ENCODE data around the gene THOC5. TPM values are rescaled to one million over a fixed set of nuclear protein-coding genes. Genes with fewer than 3 reads are reported as not detected.
"Not testable (repeated sequence)": the region's sequence is repeated elsewhere in the genome, so short reads cannot be mapped to it uniquely, and the experiment has no call there.

THOC5 gene
- total and polyA plus RNA-seq, 7 donors = 33.8 to 56.0 (median 45.8) TPM

GRCh38 chr22:29503811-29504372 lies 49.7 kb downstream of the THOC5 start:
- intact Hi-C loops (cut with DNase I) = no loop called here
- peak; percentile 47 to 68 (median 58) for ATAC-seq
- H3K4me3 ChIP-seq = no peak overlapping the region
- no peak overlapping the region for H3K27ac ChIP-seq
- H3K36me3 ChIP-seq (ENCODE audit: insufficient read depth in 1 of 2, low read depth in 1 of 2) = peaks cover 2 to 36% of the 10 kb centered on the region in 2 donors
- 51 to 64% (median 52%) methylated on average over 7 of the region's 7 CpGs for WGBS, 3 donors
- peak in 1 of 2 donors; percentile 48 for DNase-seq
- TF ChIP-seq CTCF (IDR thresholded peaks at IDR 0.05) = no peak
- H3K4me1 ChIP-seq = peaks cover 6% of the 10 kb centered on the region
- no peaks in the 10 kb centered on the region for H3K9me3 ChIP-seq
- no peaks in the 10 kb centered on the region for H3K27me3 ChIP-seq (ENCODE audit: insufficient read depth in 3 of 3, low read length in 2 of 3)

GRCh38 chr22:29499852-29500251 lies 53.7 kb downstream of the THOC5 start:
- Histone ChIP-seq H3K9me3 (peaks cover 1% of the 10 kb centered on the region), H3K27ac (no peak overlapping the region), H3K27me3 (ENCODE audit: insufficient read depth in 3 of 3, low read length in 2 of 3) (no peaks in the 10 kb centered on the region), H3K4me3 (no peak overlapping the region), H3K36me3 (ENCODE audit: insufficient read depth in 1 of 2, low read depth in 1 of 2) (peaks cover 0 to 4% of the 10 kb centered on the region in 2 donors), H3K4me1 (peaks cover 6% of the 10 kb centered on the region)
- intact Hi-C loops (cut with DNase I) = no loop called here
- 94 to 96% (median 95%) methylated on average over 8 of the region's 8 CpGs for WGBS, 3 donors
- ATAC-seq (no peak), DNase-seq (no peak)
- TF ChIP-seq CTCF (IDR thresholded peaks at IDR 0.05) = no peak

- Histone ChIP-seq H3K4me3 (no peak overlapping the region), H3K27me3 (ENCODE audit: insufficient read depth in 3 of 3, low read length in 2 of 3) (no peaks in the 10 kb centered on the region), H3K27ac (no peak overlapping the region), H3K36me3 (ENCODE audit: insufficient read depth in 1 of 2, low read depth in 1 of 2) (no peaks in the 10 kb centered on the region), H3K9me3 (peaks cover 6% of the 10 kb centered on the region), H3K4me1 (no peaks in the 10 kb centered on the region)
- no peak for ATAC-seq
- intact Hi-C loops (cut with DNase I) = no loop called here
- TF ChIP-seq CTCF (IDR thresholded peaks at IDR 0.05) = no peak
- DNase-seq = no peak
- 90 to 95% (median 95%) methylated on average over 1 of the region's 1 CpG for WGBS, 3 donors
Observed at GRCh38 chr22:29493636-29494035, 59.9 kb downstream of the THOC5 start.

GRCh38 chr22:29491012-29491411 lies 62.5 kb downstream of the THOC5 start:
- no peak for ATAC-seq
- H3K36me3 ChIP-seq (ENCODE audit: insufficient read depth in 1 of 2, low read depth in 1 of 2) = no peaks in the 10 kb centered on the region
- no peaks in the 10 kb centered on the region for H3K27me3 ChIP-seq (ENCODE audit: insufficient read depth in 3 of 3, low read length in 2 of 3)
- peaks cover 6% of the 10 kb centered on the region for H3K9me3 ChIP-seq
- H3K4me1 ChIP-seq = no peaks in the 10 kb centered on the region
- TF ChIP-seq CTCF (IDR thresholded peaks at IDR 0.05) = no peak
- no peak for DNase-seq
- no peak overlapping the region for H3K27ac ChIP-seq
- no peak overlapping the region for H3K4me3 ChIP-seq
- WGBS, 3 donors = 79 to 94% (median 92%) methylated on average over 6 of the region's 6 CpGs
- intact Hi-C loops (cut with DNase I) = no loop called here

GRCh38 chr22:29489127-29489780 lies 64.3 kb downstream of the THOC5 start:
- intact Hi-C loops (cut with DNase I); H3K4me1 ChIP-seq; H3K27me3 ChIP-seq (ENCODE audit: insufficient read depth in 3 of 3, low read length in 2 of 3); H3K27ac ChIP-seq; ATAC-seq; H3K4me3 ChIP-seq; H3K9me3 ChIP-seq; DNase-seq; H3K36me3 ChIP-seq (ENCODE audit: insufficient read depth in 1 of 2, low read depth in 1 of 2): not testable (repeated sequence)
- 75 to 80% (median 77%) methylated on average over 8 of the region's 8 CpGs for WGBS, 3 donors
